ENCODE measurements around the gene FIBIN. TPM values are rescaled to one million over a fixed set of nuclear protein-coding genes. Genes with fewer than 3 reads are reported as not detected.

FIBIN gene
- total and polyA plus RNA-seq, 4 experiments from 2014 or later, result not detected

DNA sequence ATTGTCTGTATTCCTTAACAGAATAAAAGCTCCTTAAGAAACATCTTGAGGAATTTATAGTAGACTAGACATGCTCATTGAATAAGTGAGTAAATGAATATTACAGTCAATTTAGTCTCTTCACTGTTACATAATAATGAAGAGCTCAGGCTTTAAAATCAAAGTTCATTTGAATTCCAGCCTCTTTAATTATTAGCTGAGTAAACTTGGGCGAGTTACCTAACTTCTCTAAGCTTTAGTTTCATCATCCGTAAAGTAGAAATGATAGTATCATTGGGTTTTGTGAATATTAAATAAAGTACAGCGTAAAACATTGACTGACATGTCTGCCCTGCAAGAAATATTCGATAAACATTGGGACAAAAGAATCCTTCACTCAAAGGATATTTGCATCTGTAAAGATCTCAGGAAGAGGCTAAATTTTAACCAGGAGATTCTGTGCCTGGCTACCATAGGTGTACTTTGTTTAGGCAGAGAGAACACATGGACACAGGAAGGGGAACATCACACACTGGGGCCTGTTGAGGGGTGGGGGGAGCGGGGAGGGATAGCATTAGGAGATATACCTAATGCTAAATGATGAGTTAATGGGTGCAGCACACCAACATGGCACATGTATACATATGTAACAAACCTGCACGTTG is 31.5 kb downstream of the FIBIN start:
- H3K4me3 Mint-ChIP-seq, result no peak overlapping the region

DNA sequence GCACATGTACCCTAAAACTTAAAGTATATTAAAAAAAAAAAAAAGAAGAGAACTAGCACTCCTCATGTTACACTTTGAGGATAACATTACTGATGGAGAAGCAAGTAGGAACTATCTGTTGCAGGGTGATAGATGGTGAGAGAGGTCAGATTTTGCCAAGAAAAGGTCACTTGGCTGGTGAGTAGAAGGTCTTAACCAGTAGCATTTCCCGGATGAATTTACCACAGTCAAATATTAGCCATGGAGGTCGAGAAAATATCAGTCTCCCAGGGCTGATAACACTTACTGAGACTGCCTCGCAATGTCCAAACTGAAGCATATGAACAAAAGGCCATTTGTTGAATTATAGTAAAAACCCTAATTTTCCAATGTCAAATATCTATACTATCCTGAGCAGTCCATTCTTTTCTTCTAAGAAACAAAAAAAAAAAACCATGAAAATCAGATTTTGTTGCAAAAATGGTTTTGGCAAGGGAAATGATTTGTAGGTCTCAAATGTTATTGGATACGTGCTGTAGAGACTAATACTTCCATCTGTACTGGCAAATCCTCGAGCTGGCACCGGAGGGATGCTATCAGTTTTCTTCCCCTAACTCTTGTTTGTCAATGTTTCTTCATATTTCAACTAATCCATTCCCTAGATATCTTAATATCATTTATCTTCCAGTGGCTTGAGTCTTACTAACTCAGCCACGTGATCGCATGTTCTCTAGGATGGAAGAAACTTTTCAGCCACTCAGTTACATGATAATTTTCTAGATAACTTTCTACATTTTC is 32.2 kb downstream of the FIBIN start:
- H3K4me3 ChIP-seq (ENCODE audit: low read length in 2 of 2), result no peak overlapping the region
- no peaks in the 10 kb centered on the region for H3K9me3 ChIP-seq (ENCODE audit: control insufficient read depth in 1 of 2, low read length in 2 of 2)
- ChIA-PET POLR2A (ENCODE audit: partially characterized antibody) (no interaction called here), CTCF (ENCODE audit: partially characterized antibody) (no interaction called here)
- no peak for DNase-seq
- Mint-ChIP-seq H3K27me3 (no peaks in the 10 kb centered on the region), H3K4me3 (no peak overlapping the region), H3K27ac (no peak overlapping the region), H3K36me3 (no peaks in the 10 kb centered on the region), H3K4me1 (no peaks in the 10 kb centered on the region), H3K9me3 (peaks cover 0 to 6% (median 3%) of the 10 kb centered on the region in 8 donors)
- H3K4me1 ChIP-seq (ENCODE audit: insufficient read depth, low read length), result no peaks in the 10 kb centered on the region
- H3K27ac ChIP-seq (ENCODE audit: low read depth, low read length), result no peak overlapping the region
- intact Hi-C loops (cut with micrococcal nuclease), result no loop called here
- no peaks in the 10 kb centered on the region for H3K36me3 ChIP-seq (ENCODE audit: insufficient read depth, low read length)
- H3K27me3 ChIP-seq (ENCODE audit: insufficient read depth, low read length), result no peaks in the 10 kb centered on the region

More for the DNA sequence above, 31.5 kb downstream of the FIBIN start:
- CTCF ChIA-PET (ENCODE audit: partially characterized antibody), result no interaction called here
- Histone ChIP-seq H3K9me3 (ENCODE audit: control insufficient read depth in 1 of 2, low read length in 2 of 2) (no peaks in the 10 kb centered on the region), H3K27ac (ENCODE audit: low read depth, low read length) (no peak overlapping the region), H3K36me3 (ENCODE audit: insufficient read depth, low read length) (no peaks in the 10 kb centered on the region), H3K27me3 (ENCODE audit: insufficient read depth, low read length) (no peaks in the 10 kb centered on the region), H3K4me1 (ENCODE audit: insufficient read depth, low read length) (no peaks in the 10 kb centered on the region), H3K4me3 (ENCODE audit: low read length in 2 of 2) (no peak overlapping the region)
- H3K9me3 Mint-ChIP-seq, result peaks cover 0 to 6% (median 3%) of the 10 kb centered on the region in 8 donors
- intact Hi-C loops (cut with micrococcal nuclease), result no loop called here
- H3K27me3 Mint-ChIP-seq, result no peaks in the 10 kb centered on the region
- no peak overlapping the region for H3K27ac Mint-ChIP-seq
- DNase-seq, result no peak
- POLR2A ChIA-PET (ENCODE audit: partially characterized antibody), result no interaction called here
- H3K36me3 Mint-ChIP-seq, result no peaks in the 10 kb centered on the region
- H3K4me1 Mint-ChIP-seq, result no peaks in the 10 kb centered on the region

DNA sequence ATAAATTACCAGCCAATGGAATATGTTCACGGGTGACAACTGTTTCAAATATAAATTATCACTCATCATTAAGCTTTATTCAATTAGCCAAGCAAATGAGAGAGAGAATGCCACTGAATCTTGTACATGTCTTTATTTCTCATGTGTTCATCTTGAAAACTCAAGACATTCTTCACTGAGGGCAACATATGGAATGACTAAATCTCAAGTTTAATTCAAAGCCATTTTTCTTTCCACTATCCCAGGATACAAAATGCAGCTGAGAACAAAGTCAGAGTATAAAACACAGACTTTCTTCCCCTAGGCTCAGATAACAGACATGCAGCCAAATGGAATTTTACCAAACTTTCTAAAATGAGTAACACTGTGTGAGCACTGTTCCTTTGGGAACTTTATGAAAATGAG is 34.7 kb downstream of the FIBIN start:
- no peaks in the 10 kb centered on the region for H3K36me3 ChIP-seq (ENCODE audit: insufficient read depth, low read length)
- H3K27me3 Mint-ChIP-seq, result no peaks in the 10 kb centered on the region
- H3K36me3 Mint-ChIP-seq, result no peaks in the 10 kb centered on the region
- H3K27ac Mint-ChIP-seq, result no peak overlapping the region
- CTCF ChIA-PET (ENCODE audit: partially characterized antibody), result no interaction called here
- no peaks in the 10 kb centered on the region for H3K27me3 ChIP-seq (ENCODE audit: insufficient read depth, low read length)
- no peaks in the 10 kb centered on the region for H3K4me1 Mint-ChIP-seq
- H3K27ac ChIP-seq (ENCODE audit: low read depth, low read length), result no peak overlapping the region
- no peaks in the 10 kb centered on the region for H3K9me3 ChIP-seq (ENCODE audit: control insufficient read depth in 1 of 2, low read length in 2 of 2)
- H3K4me3 ChIP-seq (ENCODE audit: low read length in 2 of 2), result no peak overlapping the region
- POLR2A ChIA-PET (ENCODE audit: partially characterized antibody), result no interaction called here
- H3K4me3 Mint-ChIP-seq, result no peak overlapping the region
- H3K4me1 ChIP-seq (ENCODE audit: insufficient read depth, low read length), result no peaks in the 10 kb centered on the region
- no peak for DNase-seq
- intact Hi-C loops (cut with micrococcal nuclease), result no loop called here
- peaks cover 0 to 11% (median 5%) of the 10 kb centered on the region in 8 donors for H3K9me3 Mint-ChIP-seq

DNA sequence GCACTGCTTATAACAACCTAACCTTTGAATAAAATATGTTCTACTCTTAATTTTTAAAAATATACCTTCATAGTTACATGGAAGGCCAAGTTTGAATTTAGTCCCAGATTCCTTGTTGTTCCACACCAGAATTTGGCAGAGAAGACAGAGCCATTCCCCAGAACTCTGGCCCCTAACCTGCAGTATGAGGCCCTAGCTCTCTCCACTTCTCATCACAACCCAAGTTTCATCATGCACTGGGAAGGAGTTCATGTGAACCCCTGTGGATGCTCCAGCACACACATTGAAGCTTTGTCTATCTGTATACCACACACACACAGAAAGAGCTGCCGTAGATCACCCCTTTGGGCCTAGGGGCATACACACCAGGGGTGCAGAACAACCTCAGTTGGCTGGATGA is 36.1 kb downstream of the FIBIN start:
- Histone ChIP-seq H3K4me3 (ENCODE audit: low read length in 2 of 2) (no peak overlapping the region), H3K4me1 (ENCODE audit: insufficient read depth, low read length) (no peaks in the 10 kb centered on the region), H3K9me3 (ENCODE audit: control insufficient read depth in 1 of 2, low read length in 2 of 2) (no peaks in the 10 kb centered on the region), H3K27me3 (ENCODE audit: insufficient read depth, low read length) (no peaks in the 10 kb centered on the region), H3K27ac (ENCODE audit: low read depth, low read length) (no peak overlapping the region), H3K36me3 (ENCODE audit: insufficient read depth, low read length) (no peaks in the 10 kb centered on the region)
- Mint-ChIP-seq H3K4me3 (no peak overlapping the region), H3K4me1 (no peaks in the 10 kb centered on the region), H3K27ac (no peak overlapping the region), H3K27me3 (no peaks in the 10 kb centered on the region), H3K36me3 (no peaks in the 10 kb centered on the region), H3K9me3 (peaks cover 6 to 12% (median 10%) of the 10 kb centered on the region in 8 donors)
- DNase-seq, result no peak
- CTCF ChIA-PET (ENCODE audit: partially characterized antibody), result no interaction called here
- intact Hi-C loops (cut with micrococcal nuclease), result no loop called here
- POLR2A ChIA-PET (ENCODE audit: partially characterized antibody), result no interaction called here

DNA sequence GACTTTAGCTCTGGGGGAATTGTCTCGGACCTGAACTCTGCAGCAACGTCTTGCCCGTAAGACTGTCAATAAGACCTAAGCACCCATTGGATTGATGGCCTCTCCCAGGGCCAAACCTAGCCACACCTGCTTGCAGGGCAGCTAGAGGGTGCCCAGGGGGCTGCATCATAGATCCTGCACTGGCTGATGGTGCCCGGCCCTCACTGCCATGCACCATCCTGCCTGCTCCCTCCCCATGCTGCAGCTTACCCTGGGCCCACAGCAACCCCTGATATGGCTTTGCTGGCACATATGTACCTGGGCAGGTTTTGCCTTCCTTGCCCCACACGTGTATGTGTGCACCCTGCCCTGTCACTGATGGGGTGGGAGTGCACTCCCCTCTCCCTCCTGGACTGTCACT is 37.8 kb downstream of the FIBIN start:
- intact Hi-C loops (cut with micrococcal nuclease), result no loop called here
- Mint-ChIP-seq H3K36me3 (no peaks in the 10 kb centered on the region), H3K27ac (no peak overlapping the region), H3K27me3 (no peaks in the 10 kb centered on the region), H3K4me3 (no peak overlapping the region), H3K9me3 (peaks cover 5 to 14% (median 12%) of the 10 kb centered on the region in 8 donors), H3K4me1 (no peaks in the 10 kb centered on the region)
- no peak for DNase-seq
- ChIA-PET POLR2A (ENCODE audit: partially characterized antibody) (no interaction called here), CTCF (ENCODE audit: partially characterized antibody) (no interaction called here)
- no peaks in the 10 kb centered on the region for H3K4me1 ChIP-seq (ENCODE audit: insufficient read depth, low read length)
- H3K27me3 ChIP-seq (ENCODE audit: insufficient read depth, low read length), result no peaks in the 10 kb centered on the region
- H3K36me3 ChIP-seq (ENCODE audit: insufficient read depth, low read length), result no peaks in the 10 kb centered on the region
- H3K27ac ChIP-seq (ENCODE audit: low read depth, low read length), result no peak overlapping the region
- H3K9me3 ChIP-seq (ENCODE audit: control insufficient read depth in 1 of 2, low read length in 2 of 2), result no peaks in the 10 kb centered on the region
- H3K4me3 ChIP-seq (ENCODE audit: low read length in 2 of 2), result no peak overlapping the region

DNA sequence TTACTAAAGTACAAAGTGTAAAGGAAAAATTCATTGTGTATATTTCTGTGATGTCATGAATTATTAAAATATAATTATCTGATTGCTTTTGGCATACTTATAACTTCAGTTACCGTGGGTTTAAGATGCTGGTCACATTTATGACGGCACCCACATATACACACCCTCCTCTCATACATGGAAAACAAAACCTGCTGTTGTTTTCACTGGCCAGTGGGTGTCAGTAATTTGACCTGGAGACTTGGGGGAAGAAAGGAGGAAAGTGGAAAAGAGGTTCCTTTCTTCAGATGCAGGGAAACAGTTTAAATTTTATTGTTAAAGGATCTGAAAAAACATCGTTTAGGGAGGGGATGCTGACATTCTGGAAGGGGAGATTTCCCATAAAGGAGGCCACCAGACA is 46.0 kb downstream of the FIBIN start:
- H3K9me3 Mint-ChIP-seq, result peaks cover 4 to 31% (median 10%) of the 10 kb centered on the region in 8 donors
- CTCF ChIA-PET (ENCODE audit: partially characterized antibody), result no interaction called here
- no peaks in the 10 kb centered on the region for H3K27me3 Mint-ChIP-seq
- Histone ChIP-seq H3K4me3 (ENCODE audit: low read length in 2 of 2) (no peak overlapping the region), H3K9me3 (ENCODE audit: control insufficient read depth in 1 of 2, low read length in 2 of 2) (no peaks in the 10 kb centered on the region), H3K27ac (ENCODE audit: low read depth, low read length) (no peak overlapping the region), H3K36me3 (ENCODE audit: insufficient read depth, low read length) (no peaks in the 10 kb centered on the region), H3K27me3 (ENCODE audit: insufficient read depth, low read length) (no peaks in the 10 kb centered on the region), H3K4me1 (ENCODE audit: insufficient read depth, low read length) (no peaks in the 10 kb centered on the region)
- H3K36me3 Mint-ChIP-seq, result no peaks in the 10 kb centered on the region
- H3K4me3 Mint-ChIP-seq, result no peak overlapping the region
- no peaks in the 10 kb centered on the region for H3K4me1 Mint-ChIP-seq
- no peak for DNase-seq
- POLR2A ChIA-PET (ENCODE audit: partially characterized antibody), result no interaction called here
- no peak overlapping the region for H3K27ac Mint-ChIP-seq
- intact Hi-C loops (cut with micrococcal nuclease), result no loop called here

DNA sequence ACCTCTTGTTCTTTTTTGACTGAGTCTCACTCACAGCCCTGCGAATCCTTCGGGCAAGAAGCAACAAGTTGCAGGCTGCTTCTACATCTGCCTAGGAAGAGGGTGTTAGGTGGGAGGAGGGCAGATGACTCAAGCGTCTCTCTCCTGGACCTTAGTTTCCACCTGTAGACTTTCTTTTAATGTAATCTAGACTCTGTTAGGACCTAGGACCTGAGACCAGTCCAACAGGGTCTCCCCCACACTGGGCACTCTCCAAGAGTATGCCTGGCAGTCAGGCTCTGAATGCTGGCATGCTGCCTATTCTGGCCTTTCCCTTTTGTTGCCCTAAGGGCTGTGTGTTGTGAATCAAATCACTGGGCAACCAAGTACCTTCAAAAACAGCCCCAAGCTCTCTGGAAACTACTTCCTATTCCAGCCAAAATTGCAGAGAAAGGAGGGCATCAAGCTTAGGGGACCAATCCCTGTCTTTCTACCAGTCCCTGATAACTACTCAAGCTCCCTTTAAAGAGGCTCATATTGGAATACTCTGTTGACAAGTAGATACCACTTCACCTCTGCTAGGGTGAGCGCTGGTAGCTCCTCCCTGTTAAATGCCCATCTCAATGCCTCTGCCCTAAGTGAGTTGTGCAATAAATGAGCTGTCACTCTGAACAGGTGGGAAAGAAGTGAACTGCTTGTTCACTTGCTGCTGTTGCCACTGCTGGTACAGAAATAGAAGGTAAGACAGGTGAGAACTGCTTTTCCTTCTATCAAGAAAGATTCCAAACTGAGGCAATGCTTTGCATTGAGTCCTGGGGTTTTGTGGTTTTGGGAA is 46.6 kb downstream of the FIBIN start, which contains the start of gene BBOX1:
Gene BBOX1 (plus strand): TSS at position 514 of the 814 bp plus-strand sequence. CDS start 14,616 bp downstream, outside the sequence.
- no peaks in the 10 kb centered on the region for H3K36me3 ChIP-seq (ENCODE audit: insufficient read depth, low read length)

More for the DNA sequence above, 46.6 kb downstream of the FIBIN start, which contains the start of gene BBOX1:
- Histone ChIP-seq H3K4me1 (ENCODE audit: insufficient read depth, low read length) (no peaks in the 10 kb centered on the region), H3K9me3 (ENCODE audit: control insufficient read depth in 1 of 2, low read length in 2 of 2) (no peaks in the 10 kb centered on the region), H3K27ac (ENCODE audit: low read depth, low read length) (no peak within 1 kb of the TSS), H3K4me3 (ENCODE audit: low read length in 2 of 2) (no peak within 1 kb of the TSS), H3K27me3 (ENCODE audit: insufficient read depth, low read length) (no peaks in the 10 kb centered on the region)
- peaks cover 3 to 29% (median 12%) of the 10 kb centered on the region in 8 donors for H3K9me3 Mint-ChIP-seq
- intact Hi-C loops (cut with micrococcal nuclease), result no loop called here
- no peaks in the 10 kb centered on the region for H3K4me1 Mint-ChIP-seq
- H3K4me3 Mint-ChIP-seq, result no peak within 1 kb of the TSS
- no peak for DNase-seq
- ChIA-PET CTCF (ENCODE audit: partially characterized antibody) (no interaction called here), POLR2A (ENCODE audit: partially characterized antibody) (no interaction called here)
- H3K36me3 Mint-ChIP-seq, result no peaks in the 10 kb centered on the region
- H3K27ac Mint-ChIP-seq, result no peak within 1 kb of the TSS
- H3K27me3 Mint-ChIP-seq, result no peaks in the 10 kb centered on the region

All from CD4-positive, alpha-beta memory T cell (primary cell).